KMS-11 (cell line): ENCODE results near the gene LPP.

Source experiments
- H2AFZ ChIP-seq: fragments of 200-600 bp; sonication (generic); 2 replicates; pipeline ENCODE4 v1.6.1; 2016; ENCODE audit warnings: antibody characterized with exemption, mixed run types, low read depth
- H3K27ac ChIP-seq: fragments of 200-600 bp; sonication (generic); 2 replicates; pipeline ENCODE4 v1.6.1; 2016; ENCODE audit warnings: mild to moderate bottlenecking, mixed run types
- H3K27me3 ChIP-seq: fragments of 200-600 bp; sonication (generic); 2 replicates; pipeline ENCODE4 v1.6.1; 2017; ENCODE audit warnings: mild to moderate bottlenecking, low read depth, mixed run types, moderate library complexity; ENCODE audit not compliant: insufficient read depth
- H3K36me3 ChIP-seq: fragments of 200-600 bp; sonication (generic); 2 replicates; pipeline ENCODE4 v1.6.1; 2017; ENCODE audit warnings: mild to moderate bottlenecking, mixed run types; ENCODE audit not compliant: insufficient read depth
- H3K4me1 ChIP-seq: fragments of 200-600 bp; sonication (generic); 2 replicates; pipeline ENCODE4 v1.6.1; 2016; ENCODE audit warnings: mild to moderate bottlenecking, low read depth, mixed run types; ENCODE audit not compliant: poor library complexity, severe bottlenecking
- H3K4me2 ChIP-seq: fragments of 200-600 bp; sonication (generic); 2 replicates; pipeline ENCODE4 v1.7.0; 2016; ENCODE audit warnings: mild to moderate bottlenecking, mixed run types
- H3K4me3 ChIP-seq: fragments of 200-600 bp; sonication (generic); IDR thresholded peaks from 2 replicates; pipeline ENCODE4 v1.6.1; 2017; ENCODE audit warnings: low read depth, low read length, mixed read lengths; ENCODE audit not compliant: insufficient read depth
- H3K79me2 ChIP-seq: fragments of 200-600 bp; sonication (generic); 2 replicates; pipeline ENCODE4 v1.6.1; 2016; ENCODE audit warnings: low read depth, mixed run types; ENCODE audit not compliant: insufficient read depth
- H3K9ac ChIP-seq: fragments of 200-600 bp; sonication (generic); 2 replicates; pipeline ENCODE4 v1.6.1; 2016; ENCODE audit warnings: mild to moderate bottlenecking, mixed run types
- H4K20me1 ChIP-seq: fragments of 200-600 bp; sonication (generic); 2 replicates; pipeline ENCODE4 v1.6.1; 2016; ENCODE audit warnings: mild to moderate bottlenecking, mixed run types; ENCODE audit not compliant: insufficient read depth
- CTCF ChIP-seq: fragments of 200-600 bp; sonication (generic); conservative IDR thresholded peaks from 2 replicates; pipeline ENCODE4 v1.6.1; 2017; ENCODE audit warnings: low read depth, mild to moderate bottlenecking, antibody characterized with exemption, low read length, moderate library complexity, mixed read lengths

Gene LPP

GRCh38 chr3:188734395-188734794, 580.4 kb downstream of the LPP start:
- no peak for TF ChIP-seq CTCF
- H4K20me1 ChIP-seq: no peaks in the 10 kb centered on the region
- H3K27me3 ChIP-seq: no peaks in the 10 kb centered on the region
- H3K4me1 ChIP-seq: peaks cover 7% of the 10 kb centered on the region
- no peak overlapping the region for H2AFZ ChIP-seq
- no peaks in the 10 kb centered on the region for H3K79me2 ChIP-seq
- H3K9ac ChIP-seq: no peak overlapping the region
- H3K27ac ChIP-seq: no peak overlapping the region
- no peaks in the 10 kb centered on the region for H3K36me3 ChIP-seq
- no peak overlapping the region for H3K4me3 ChIP-seq
- no peak overlapping the region for H3K4me2 ChIP-seq

DNA sequence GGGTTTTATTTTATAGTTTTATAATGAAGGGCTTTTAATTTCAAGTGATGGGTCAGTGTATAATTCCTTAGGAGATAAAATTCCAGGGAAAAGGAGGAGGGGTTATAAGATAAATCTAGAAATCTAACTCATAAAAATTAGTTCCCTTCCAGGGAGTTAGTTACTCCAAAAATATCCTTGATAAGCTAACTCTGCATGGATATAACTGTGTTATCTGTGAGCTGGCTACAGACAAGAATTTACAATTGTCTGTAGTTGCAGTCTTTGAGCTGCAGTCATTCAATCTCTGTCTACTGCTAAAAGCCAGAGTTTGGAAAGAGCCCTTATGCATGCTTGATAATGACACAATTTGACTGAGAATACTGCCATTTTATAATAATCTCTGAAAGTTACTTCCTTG, 585.6 kb downstream of the LPP start:
- Histone ChIP-seq H3K79me2 (no peaks in the 10 kb centered on the region), H3K9ac (no peak overlapping the region), H3K4me3 (no peak overlapping the region), H2AFZ (no peak overlapping the region), H3K27ac (no peak overlapping the region), H4K20me1 (no peaks in the 10 kb centered on the region), H3K27me3 (no peaks in the 10 kb centered on the region), H3K36me3 (no peaks in the 10 kb centered on the region), H3K4me2 (no peak overlapping the region), H3K4me1 (no peaks in the 10 kb centered on the region)
- TF ChIP-seq CTCF: no peak

GRCh38 chr3:188740010-188740409, 586.1 kb downstream of the LPP start:
- Histone ChIP-seq H3K27ac (no peak overlapping the region), H3K9ac (no peak overlapping the region), H2AFZ (no peak overlapping the region), H3K36me3 (no peaks in the 10 kb centered on the region), H3K27me3 (no peaks in the 10 kb centered on the region), H4K20me1 (no peaks in the 10 kb centered on the region), H3K4me2 (no peak overlapping the region), H3K4me1 (no peaks in the 10 kb centered on the region), H3K4me3 (no peak overlapping the region), H3K79me2 (no peaks in the 10 kb centered on the region)
- no peak for TF ChIP-seq CTCF

DNA sequence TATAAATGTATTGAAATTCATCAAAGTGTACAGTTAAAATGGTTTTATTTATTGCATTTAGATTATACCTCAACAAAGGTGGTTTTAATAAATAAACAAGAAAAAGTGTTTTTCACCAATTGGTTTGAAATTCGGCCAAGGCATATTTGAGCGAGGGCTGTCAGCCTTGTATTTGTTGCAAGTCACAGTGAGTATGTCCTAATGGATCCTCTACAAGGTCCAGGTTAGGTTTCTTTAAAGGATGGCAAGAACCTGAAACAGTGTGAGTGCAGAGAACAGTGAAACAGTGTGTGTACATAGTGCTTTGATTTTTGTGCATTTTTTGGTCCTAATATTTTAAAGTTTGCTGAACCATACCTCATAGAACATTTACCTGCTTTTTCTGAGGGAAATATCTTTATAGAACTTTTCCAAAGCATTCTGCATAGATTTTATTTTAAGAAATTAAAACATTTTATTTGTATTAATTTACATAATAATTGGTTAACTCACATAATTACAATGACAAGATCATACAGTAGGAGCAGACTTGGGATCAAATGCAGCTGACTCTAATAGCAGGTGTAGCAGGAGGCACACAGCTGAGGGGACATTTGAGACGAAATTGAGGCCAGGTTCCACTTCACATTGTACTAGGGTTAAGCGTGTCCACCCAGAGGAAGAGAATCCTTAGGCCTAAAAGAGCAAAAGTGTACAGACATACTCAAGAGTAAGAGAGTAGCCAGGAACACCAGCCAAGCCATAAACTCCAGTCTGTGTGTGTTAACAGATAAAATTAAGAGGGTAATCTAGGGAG, 589.0 kb downstream of the LPP start:
- Histone ChIP-seq H3K4me1 (no peaks in the 10 kb centered on the region), H3K4me3 (no peak overlapping the region), H2AFZ (no peak overlapping the region), H3K4me2 (no peak overlapping the region), H3K27ac (no peak overlapping the region), H3K79me2 (no peaks in the 10 kb centered on the region), H4K20me1 (no peaks in the 10 kb centered on the region), H3K9ac (no peak overlapping the region), H3K36me3 (no peaks in the 10 kb centered on the region), H3K27me3 (no peaks in the 10 kb centered on the region)
- no peak for TF ChIP-seq CTCF
